CD4-positive, alpha-beta T cell treated with Interleukin-4 for 1 hour (primary cell): ENCODE results near the gene TMEM141.

Experiments
- DNase-seq, 2 donors: peaks; one replicate each; pipeline ENCODE4 v3.0.0-alpha.2; 2020 to 2022

TMEM141 gene

DNA sequence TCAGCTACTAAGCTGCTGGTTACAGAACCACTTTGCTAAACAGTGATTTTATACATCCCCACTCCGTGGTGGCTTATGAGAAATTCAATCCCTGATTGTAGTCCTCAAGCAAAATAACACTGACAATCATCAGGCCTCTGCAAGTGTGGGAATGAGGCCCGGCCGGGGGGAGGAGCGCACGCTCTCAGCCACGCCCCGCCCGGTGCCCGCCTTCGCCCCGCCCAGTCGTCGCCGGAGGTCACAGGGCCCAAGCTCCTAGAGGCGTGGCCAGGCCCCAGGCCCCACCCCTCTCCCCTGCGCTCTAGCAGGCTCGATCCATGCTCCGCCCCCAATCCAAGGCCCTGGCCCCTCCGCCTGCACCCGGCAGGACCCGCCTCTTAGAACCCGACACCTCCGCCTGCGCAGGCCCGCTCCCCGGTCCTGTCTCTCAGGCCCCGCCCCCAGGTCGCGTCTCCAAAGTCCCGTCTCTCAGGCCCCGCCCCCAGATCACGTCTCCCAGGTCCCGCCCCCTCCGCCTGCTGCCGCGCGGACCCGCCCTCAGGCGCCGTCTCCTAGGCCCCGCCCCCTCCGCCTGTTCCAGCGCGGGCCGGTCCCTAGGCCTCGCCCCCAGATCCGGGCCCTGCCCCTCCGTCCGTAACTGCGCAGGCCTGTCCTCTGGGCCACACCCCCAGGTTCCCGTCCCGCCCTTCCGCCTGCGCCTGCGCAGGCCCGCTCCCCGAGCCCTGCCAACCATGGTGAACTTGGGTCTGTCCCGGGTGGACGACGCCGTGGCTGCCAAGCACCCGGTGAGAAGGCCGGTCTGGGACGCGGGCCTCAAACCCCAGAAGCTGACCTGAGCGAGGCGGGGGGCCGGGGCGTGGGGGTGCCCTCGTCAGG, at the start of gene TMEM141:
Gene TMEM141 (plus strand): TSS at position 705 of the 876 bp plus-strand sequence. CDS start 27 bp downstream, at position 732.
- DNase-seq = peak; percentile 99

DNA sequence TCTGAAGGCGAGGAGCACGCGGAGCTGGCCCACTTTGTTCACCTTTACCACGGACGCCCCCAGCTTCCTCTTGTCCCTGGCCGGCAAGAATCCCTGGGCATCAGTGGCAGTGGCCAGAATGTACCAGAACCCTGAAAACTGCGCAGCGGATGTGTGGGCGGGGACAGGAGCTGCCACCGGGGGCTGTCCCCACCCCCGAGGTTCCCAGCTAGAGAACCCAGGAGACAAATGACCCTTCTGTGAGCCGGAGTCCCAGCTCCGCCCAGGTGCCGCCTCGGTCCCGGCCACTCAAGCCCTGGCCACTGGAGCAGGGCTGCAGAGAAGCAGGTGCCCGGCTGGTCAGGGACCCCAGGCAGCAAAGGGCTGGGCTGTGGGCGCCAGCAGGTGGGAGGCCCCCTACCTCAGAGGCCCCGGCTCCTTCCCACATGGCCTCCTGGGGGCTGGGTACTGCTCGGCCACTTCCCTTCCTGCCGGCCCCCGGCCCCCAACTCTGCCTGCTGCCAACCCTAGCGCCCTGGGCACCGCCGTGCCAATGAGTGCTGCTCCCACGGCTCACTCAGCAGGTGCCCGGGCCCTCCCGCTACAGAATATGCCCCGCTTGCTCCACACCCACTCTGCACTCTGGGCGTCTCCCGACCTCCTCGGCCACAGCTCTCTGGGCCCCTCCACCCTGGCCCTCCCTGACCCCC, 49.1 kb upstream of the TMEM141 start:
- DNase-seq = no peak

DNA sequence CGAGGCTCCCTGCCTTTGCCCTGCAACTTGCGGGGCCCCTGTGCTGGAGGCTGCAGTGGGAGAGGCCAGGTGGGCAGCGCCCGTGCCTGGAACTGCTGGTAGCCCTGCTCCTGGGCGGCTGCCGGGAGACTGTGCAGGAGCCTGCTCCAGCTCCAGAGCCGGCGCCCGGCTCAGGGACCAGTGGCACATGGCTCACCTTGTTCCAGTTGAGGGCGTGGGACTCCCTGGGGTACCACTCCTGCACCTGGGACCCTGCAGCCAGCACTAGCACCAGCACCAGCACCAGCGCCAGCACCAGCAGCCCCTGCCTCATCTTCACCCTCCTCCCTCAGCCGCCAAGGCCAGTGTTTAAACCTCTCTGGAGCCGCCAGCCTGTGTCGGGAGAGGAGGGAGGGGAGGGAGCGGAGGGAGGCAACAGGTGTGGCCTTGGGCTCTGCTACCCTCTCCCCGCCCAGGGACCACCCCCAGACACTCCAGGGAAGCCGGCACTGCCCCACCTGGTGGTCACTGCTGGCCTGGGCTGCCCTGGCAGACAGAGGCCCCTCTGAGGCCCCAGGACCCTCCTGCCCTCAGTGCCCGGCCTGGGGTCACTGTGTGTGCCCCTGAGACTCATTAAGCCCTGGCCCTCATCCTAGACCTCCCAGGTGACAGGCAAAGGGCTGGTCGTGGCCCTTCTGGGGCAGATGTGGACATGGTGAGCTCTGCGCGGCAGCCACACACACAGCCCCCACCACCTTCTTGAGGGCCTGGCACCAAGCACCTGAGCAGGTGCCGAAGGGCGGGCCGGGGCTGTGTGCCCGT, 48.4 kb upstream of the TMEM141 start, which contains the start of gene LCN10:
Gene LCN10 (minus strand): TSS at position 350 of the 801 bp plus-strand sequence. CDS start 37 bp downstream, at position 313.
- no peak for DNase-seq

DNA sequence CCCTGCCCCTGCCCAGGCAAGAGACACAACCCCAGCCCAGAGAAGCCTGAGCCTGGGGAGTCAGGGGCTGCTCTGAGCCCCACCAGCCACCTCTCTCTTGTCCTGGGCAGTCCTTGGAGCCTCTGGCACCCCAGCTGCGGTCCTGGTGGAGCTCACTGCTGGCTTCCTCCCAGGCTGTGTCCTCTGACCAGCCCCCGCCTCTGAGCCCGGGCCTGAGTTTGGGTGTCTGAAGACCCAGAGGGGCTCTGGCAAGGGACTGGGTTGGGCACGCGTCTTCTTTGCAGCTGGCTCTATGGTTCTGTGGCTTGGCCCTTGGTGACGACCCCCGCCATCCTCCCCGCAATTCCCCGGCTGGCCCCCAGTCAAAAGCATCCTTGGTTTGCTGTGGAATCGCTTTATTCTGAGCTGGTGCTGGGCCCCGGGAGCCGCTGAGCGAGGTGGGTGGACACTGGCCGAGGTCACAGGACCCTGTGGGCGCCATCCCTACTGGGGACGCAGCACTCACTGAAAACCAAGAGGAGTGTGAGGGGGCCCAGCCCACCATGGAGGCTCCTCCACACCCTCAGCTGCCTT, 47.4 kb upstream of the TMEM141 start:
- no peak for DNase-seq

DNA sequence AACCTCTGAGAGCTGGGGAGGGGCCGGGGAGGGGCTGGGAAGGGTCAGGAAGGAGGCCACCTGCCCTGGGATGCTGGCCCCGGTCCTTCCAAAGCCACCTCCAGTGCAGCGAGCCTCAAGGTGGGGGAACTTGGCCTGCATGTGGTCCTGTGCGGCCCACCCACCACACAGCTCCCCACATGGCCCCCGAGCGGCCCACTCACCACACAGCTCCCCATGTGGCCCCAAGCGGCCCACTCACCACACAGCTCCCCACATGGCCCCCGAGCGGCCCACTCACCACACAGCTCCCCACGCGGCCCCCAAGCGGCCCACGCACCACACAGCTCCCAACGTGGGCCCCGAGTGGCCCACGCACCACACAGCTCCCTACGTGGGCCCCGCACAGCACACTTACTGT, 46.4 kb upstream of the TMEM141 start:
- no peak for DNase-seq

DNA sequence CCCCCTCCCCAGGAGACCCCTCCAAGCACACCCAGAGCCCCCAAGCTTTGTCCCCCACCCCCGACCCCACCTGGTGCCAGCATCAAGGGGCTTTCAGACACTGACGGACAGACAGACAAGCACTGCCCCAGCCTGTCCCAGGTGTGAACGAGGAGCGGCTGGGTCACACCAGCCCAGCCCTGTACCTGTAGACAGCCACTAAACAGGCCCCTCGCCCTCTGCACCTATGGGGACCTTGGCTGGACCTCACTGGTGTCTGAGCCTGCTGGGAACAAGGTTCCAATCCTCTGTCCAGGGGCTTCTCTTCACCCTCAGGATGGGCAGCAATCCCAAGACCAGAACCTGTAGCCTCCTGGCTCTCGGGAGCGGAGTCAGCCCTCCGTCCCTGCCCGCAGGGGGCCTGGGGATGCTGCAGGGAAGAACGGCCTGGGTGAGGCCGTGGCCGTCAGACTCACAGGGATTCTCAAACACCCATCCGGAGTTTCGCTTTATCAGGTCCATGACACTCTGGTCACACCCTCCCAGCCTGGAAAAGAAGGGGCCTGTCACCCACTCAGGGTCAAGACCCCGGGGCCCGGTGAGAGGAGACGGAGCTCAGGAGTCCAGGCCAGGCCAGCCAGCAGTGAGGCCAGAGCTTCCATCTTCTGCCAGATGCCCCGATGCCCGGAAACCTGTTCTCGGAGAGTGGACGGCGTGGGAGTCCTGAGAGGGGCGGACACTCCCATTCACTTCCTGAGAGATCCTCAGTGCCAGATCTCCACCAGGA, 45.6 kb upstream of the TMEM141 start:
- DNase-seq = no peak

DNA sequence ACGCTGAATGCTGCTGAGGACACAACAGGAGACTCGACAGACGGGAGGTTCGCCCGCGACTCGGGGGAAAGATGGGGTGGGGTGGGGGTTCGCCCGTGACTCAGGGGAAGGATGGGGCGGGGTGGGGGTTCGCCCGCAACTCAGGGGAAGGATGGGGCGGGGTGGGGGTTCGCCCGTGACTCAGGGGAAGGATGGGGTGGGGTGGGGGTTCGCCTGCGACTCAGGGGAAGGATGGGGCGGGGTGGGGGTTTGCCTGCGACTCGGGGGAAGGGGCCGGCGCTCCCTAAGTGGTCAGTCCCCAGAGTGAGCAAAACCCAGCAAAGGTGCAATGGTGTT, 45.0 kb upstream of the TMEM141 start:
- DNase-seq = no peak

DNA sequence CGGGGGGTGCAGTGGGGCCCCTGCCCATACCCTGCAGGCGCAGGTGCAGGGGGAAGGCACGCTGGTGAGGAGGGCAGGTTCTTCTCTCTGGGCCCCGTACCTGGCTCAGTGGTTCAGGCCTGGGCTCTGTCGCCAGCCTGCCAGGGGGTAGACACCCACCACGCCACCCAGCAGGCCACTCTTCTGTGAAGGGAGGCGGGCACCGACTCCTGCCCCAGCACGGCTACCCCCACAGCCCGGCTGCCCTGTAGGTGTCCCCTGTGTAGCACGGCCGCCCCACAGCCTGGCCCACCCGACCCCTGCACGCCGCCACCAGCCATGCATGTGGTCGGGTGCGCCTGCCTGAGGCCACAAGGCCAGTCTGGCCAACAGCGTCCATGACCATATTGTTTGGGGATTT, 44.5 kb upstream of the TMEM141 start:
- no peak for DNase-seq

DNA sequence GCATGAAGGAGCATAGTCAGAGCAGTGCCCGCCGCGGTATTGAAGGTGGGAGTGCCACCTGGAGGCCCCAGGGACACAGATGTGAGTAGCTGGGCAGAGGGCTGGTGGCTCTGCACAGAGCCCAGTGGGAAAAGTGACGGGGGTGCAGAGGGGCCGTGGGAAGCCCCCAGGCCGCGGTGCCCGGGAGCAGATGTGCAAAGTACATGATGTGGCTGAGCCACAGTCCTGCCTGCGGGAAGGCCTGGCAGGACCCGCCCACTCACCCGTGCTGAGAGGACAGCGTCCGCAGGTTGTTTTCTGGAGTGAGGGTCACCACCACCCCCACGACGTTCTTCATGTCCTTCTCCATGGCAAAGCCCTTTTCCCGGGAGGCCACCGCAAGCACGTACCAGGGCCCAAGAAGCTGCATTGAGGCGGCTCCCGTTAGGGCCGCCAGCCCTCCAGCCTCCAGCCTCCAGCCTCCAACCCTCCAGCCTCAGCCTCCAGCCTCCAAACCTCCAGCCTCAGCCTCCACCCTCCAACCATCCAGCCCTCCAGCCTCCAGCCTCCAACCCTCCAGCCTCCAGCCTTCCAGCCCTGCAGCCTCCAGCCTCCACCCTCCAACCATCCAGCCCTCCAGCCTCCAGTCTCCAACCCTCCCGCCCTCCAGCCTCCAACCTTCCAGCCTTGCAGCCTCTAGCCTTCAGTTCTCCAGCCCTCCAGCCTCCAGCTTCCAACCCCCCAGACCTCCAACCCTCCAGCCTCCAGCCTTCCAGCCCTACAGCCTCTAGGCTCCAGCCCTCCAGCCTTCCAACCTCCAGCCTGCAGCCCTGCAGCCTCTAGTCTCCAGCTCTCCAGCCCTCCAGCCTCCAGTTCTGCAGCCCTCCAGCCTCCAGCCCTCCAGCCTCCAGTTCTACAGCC, 43.7 kb upstream of the TMEM141 start:
- DNase-seq = no peak

DNA sequence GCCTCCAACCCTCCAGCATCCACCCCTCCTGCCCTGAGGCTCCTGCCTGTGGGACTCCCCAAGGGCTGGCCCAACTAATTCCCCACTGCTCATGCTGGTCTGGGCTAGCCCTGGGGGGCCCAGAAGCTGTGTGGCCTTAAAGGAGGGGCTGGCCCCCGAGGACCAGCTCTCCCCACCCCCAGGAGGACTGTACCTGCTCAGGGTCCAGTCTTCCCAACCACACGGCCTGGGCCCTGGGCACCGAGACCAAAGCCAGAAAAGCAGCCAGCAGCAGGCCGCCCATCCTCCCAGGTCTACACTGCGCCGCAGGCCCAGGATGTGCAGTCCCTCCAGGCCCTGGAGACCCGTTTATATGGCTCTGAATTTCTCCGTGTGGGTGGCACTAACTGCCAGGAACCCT, 42.9 kb upstream of the TMEM141 start, which contains the start of gene LCN6:
Gene LCN6 (minus strand): TSS at position 325 of the 400 bp plus-strand sequence. CDS start 42 bp downstream, at position 283.
- DNase-seq = no peak

DNA sequence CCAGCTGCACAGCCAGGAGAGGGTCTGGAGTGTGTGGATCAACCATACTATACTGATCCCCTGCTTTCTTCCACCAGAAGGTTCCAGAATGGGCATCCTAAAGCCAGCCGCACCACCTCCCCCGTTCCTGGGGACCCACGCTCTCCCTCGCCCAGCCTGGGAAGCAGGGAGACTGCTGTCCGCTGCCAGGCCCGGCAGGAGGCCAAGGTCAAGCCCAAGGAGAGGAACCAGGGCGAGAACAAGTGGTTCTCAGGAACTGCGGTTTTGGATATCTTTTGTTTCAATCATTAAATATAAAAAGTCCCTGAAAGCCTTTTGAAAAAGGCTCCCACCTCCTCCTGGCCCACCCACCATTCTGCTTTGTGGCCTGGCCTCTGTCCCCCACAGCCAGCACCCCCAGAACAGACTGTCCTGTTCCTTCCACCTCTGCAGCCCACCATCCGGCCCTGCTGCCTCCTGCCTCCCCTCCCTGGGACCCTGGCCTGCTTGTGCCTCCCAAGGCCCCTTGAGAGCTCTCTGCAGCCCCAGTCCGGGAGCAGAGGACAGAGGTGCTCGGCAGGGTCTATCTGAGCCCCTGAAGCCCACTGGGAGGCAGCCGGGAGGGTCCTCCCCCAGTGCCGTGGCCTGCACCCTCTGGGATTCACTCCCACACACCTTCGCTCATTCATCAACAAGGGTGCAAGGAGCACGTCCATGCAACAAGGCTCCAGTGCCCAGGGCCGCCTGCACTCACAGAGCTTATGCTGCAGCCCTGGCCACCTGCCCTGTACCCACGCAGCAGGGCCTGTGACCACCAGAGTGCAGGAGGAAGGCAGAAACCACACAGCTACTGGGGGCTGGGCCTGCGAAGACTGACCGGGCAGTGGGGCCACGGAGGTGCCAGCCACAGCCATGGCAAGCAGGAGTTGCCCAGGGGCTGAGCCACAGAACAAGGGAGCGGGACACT, 42.2 kb upstream of the TMEM141 start:
- no peak for DNase-seq

DNA sequence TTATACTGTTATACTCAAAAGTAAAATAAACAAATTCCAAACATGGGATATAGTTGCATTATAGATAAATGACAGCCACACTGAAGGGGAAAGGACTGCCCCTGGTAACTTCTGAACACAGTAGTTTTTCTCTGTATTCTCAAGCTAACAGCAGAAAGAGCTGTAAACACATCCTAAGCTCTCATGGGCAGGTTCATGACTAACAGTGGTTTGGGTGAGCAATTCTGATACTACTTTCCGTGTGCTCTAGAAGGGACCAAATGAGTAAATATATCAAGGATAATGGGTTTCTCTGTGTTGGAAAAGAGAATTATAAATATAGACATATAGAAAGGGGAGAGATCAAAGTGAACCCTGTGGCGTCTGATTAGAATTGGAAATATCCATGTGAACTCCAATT, 40.6 kb upstream of the TMEM141 start:
- no peak for DNase-seq

DNA sequence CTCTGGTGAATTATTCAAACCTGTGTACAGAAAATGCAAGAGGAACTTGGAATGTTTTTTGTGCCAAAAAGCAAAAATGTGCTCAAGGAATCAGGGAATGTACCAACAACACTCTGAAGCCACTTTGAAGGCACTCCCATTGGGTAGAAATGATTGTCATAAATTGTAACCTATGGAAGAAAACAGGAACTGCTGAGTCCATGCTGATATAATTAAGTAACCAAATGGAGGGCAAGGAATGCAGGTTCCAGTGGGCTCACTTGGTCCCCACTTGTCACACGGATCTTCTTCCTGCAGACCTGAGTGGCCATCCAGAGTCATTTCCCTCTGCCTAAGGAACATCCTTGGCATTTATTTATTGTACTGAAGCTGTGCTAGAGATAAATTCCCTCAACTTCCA, 39.9 kb upstream of the TMEM141 start:
- no peak for DNase-seq

DNA sequence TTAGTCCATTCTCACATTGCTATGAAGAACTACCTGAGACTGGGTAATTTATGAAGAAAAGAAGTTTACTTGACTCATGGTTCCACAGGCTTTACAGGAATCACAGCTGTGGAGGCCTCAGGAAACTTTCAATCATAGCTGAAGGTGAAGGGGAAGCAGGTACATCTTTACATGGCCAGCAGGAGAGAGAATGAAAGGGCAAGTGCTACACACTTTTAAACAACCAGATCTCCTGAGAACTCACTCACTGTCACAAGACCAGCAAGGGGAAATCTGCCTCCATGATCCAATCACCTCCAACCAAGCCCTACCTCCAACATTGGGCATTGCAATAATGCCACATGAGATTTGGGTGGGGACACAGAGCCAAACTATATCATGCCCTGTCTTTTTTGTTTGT, 39.3 kb upstream of the TMEM141 start:
- no peak for DNase-seq

DNA sequence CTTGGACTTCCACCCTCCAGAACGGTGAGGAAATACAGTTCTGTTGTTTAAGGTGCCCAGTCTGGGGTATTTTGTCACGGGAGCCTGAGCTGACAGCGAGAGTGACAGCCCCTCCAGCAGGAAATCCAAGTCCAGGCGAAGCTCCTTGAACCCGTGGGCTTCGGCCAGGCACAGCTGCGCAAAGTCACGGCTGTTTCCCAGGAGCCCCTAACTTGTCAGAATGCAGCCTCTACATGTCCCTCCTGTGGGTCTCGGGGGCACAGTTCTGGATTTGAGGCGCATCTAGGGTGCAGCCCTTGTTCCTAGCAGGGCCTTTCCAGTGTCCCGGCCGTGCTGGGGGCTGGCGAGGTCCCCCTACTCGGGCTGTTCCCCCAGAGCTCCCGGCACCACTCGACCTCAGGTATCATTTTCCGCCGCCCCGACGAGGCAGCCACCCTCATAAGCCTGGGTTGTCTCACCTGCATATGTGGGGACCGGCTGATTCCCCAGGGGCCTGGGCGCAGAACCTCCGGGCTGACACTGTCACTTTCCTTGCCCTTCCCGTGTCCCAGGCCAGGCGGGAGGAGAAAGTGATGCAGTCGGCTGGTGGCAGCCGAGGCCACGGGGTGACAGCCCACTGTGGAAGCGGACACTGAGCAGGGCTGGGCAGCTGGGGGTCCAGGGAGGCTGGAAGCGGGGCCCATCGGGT, 37.6 kb upstream of the TMEM141 start:
- no peak for DNase-seq

DNA sequence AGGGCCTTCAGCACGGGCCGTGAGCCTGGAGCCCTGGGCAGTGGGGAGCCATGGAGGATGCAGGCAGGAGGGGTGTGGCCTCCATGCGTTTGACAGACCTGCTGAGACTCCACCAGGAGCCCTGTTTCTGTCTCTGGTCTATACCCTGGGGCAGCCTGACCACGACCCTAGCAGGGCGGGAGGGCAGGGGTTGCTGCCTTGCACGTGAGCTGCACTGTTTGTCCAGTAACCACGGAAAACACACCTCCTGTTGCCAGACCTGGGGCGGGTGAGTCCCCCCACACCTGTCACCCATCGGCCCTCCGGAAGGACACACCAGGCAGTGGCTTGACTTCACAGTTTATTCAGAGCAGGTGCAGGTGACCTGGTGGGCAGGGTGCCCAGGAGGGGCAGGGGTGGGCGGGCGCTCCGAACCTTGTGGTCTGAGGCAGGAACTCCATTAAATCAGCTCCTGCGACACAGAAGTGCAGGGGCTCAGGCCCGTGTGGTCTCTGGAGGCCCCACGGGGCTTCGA, 37.0 kb upstream of the TMEM141 start:
- peak in 1 of 2 donors; percentile 26 for DNase-seq

DNA sequence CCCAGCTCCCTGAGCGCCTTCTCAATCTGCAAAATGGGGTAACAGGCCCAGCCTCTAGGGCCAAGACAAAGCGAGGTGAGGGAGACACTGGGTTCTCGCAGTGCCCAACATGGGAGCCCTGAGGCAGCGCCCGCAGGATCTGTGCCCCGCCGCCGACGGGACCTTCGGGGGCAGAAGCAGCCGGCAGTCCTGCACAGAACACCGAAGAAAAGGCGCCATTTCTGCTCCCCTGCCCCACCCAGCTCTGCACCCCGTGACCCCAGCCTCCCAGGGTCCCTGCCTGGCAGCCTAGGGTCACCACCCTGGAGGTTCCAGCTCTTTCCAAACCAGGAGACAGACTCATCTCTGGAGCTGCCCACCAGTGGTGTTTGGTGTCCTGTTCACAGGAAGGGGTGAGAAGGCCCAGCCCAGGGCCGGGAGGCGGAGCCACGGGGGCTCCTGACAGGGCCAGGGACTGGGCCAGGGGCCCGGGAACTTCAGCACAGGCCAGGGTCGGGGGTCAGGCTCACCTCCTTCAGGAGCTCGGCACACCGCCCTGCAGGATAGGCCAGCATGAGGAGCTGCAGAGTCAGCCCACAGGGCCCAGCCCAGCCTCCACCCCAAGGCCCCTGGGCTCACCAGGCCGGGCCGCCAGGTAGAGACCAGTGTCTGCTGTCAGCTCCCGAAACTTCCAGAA, 36.4 kb upstream of the TMEM141 start:
- no peak for DNase-seq
